Hematopoietic multipotent progenitor cell treated with erythropoietin and hydrocortisone succinate and interleukin-3 and kit ligand, for 4 days (in vitro differentiated cells): ENCODE data around the gene PYY.
"Not testable (repeated sequence)": the region's sequence is repeated elsewhere in the genome, so short reads cannot be mapped to it uniquely, and the experiment has no call there.

Source experiments
- DNase-seq: peaks from one replicate; pipeline ENCODE4 v3.0.0-alpha.2; 2015

Gene PYY

GRCh38 chr17:43942051-43942685 is 11.6 kb downstream of the PYY start, which contains the start of gene PPY:
Gene PPY, minus strand, starts transcription at chr17:43942476. Its CDS starts 822 bp downstream, at chr17:43941654.
- DNase-seq = no peak

- peak; percentile 71 for DNase-seq
Measured at GRCh38 chr17:43940630-43941029, 13.1 kb downstream of the PYY start.

- no peak for DNase-seq
Measured at GRCh38 chr17:43939886-43940285, 13.9 kb downstream of the PYY start.

GRCh38 chr17:43939452-43939851 is 14.3 kb downstream of the PYY start:
- DNase-seq = not testable (repeated sequence)

- no peak for DNase-seq
Measured at GRCh38 chr17:43938838-43939182, 14.9 kb downstream of the PYY start.

- DNase-seq = no peak
Measured at GRCh38 chr17:43936434-43936833, 17.3 kb downstream of the PYY start.

- DNase-seq = no peak
Measured at GRCh38 chr17:43935926-43936261, 17.8 kb downstream of the PYY start.

GRCh38 chr17:43935204-43935925 is 18.4 kb downstream of the PYY start:
- no peak for DNase-seq

- DNase-seq = no peak
Measured at GRCh38 chr17:43932923-43933322, 20.8 kb downstream of the PYY start.

- DNase-seq = no peak
Measured at GRCh38 chr17:43932357-43932756, 21.4 kb downstream of the PYY start.

GRCh38 chr17:43931062-43931571 is 22.6 kb downstream of the PYY start:
- no peak for DNase-seq

GRCh38 chr17:43928609-43929008 is 25.1 kb downstream of the PYY start:
- no peak for DNase-seq

- DNase-seq = not testable (repeated sequence)
Measured at GRCh38 chr17:43927929-43928328, 25.8 kb downstream of the PYY start.

- no peak for DNase-seq
Measured at GRCh38 chr17:43927060-43927864, 26.5 kb downstream of the PYY start.

GRCh38 chr17:43924558-43924957 is 29.2 kb downstream of the PYY start:
- no peak for DNase-seq

- no peak for DNase-seq
Measured at GRCh38 chr17:43920500-43921095, 33.1 kb downstream of the PYY start.

GRCh38 chr17:43918026-43918389 is 35.7 kb downstream of the PYY start:
- no peak for DNase-seq

- DNase-seq = peak; percentile 65
Measured at GRCh38 chr17:43917348-43918025, 36.3 kb downstream of the PYY start.

GRCh38 chr17:43917016-43917347 is 36.8 kb downstream of the PYY start:
- no peak for DNase-seq

- no peak for DNase-seq
Measured at GRCh38 chr17:43916385-43916784, 37.4 kb downstream of the PYY start.

- DNase-seq = no peak
Measured at GRCh38 chr17:43915559-43915958, 38.2 kb downstream of the PYY start.

GRCh38 chr17:43914451-43914850 is 39.3 kb downstream of the PYY start:
- DNase-seq = no peak

- DNase-seq = no peak
Measured at GRCh38 chr17:43913584-43913983, 40.2 kb downstream of the PYY start.
